ENCODE measurements around the gene TRIM44. TPM values are rescaled to one million over a fixed set of nuclear protein-coding genes. Genes with fewer than 3 reads are reported as not detected.

The TRIM44 gene
- total and polyA plus RNA-seq, 4 donors, result 3.7 to 15.1 (median 10.4) TPM

DNA sequence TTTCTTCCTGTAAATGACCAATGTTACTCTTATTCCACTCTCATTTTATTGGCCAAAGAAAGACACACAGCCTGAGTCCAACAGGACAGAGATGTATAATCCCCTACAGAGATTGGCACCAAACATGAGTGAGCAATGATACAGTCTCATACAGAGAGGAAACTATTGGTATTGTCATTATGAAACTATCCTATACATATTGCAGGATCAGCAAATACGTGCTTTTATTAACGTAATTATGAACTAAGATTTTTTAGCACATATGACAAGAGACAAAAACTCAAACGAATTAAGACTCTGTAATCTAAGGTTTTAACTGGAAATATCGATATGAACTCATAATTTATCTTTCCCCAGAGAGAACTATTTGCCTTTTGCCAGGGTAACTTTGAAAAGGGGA, 182.0 kb downstream of the TRIM44 start:
- Histone ChIP-seq H3K4me1 (ENCODE audit: control insufficient read depth in 4 of 4, insufficient read depth in 4 of 4, low read length in 3 of 4) (peaks cover 0 to 8% (median 2%) of the 10 kb centered on the region in 4 donors), H3K4me3 (ENCODE audit: low read depth in 1 of 3, low read length in 3 of 3) (no peak overlapping the region), H3K9ac (ENCODE audit: low read depth in 1 of 2, low read length in 2 of 2) (no peak overlapping the region), H3K36me3 (ENCODE audit: control insufficient read depth in 4 of 4, insufficient read depth in 3 of 4, low read depth in 1 of 4, low read length in 3 of 4) (no peaks in the 10 kb centered on the region), H3K27ac (ENCODE audit: low read depth in 1 of 2, low read length in 2 of 2) (no peak overlapping the region), H3K9me3 (ENCODE audit: control insufficient read depth in 4 of 4, low read length in 3 of 4) (no peaks in the 10 kb centered on the region), H3K27me3 (ENCODE audit: control insufficient read depth in 4 of 4, insufficient read depth in 4 of 4, low read length in 3 of 4) (no peaks in the 10 kb centered on the region)
- DNase-seq (ENCODE audit: low spot score), result no peak
- no peak for TF ChIP-seq RXRA (IDR thresholded peaks at IDR 0.05)
- TF ChIP-seq NR2F2 (IDR thresholded peaks at IDR 0.05), result no peak
- no peak for TF ChIP-seq FOXA1 (IDR thresholded peaks at IDR 0.05)
- TF ChIP-seq YY1 (IDR thresholded peaks at IDR 0.05), result no peak
- no peak for TF ChIP-seq HNF4A (conservative IDR thresholded peaks at IDR 0.05)
- TF ChIP-seq TAF1 (conservative IDR thresholded peaks at IDR 0.05), result no peak
- no peak for TF ChIP-seq JUND (IDR thresholded peaks at IDR 0.05)
- TF ChIP-seq ZBTB33 (IDR thresholded peaks at IDR 0.05), result no peak
- no peak for TF ChIP-seq RAD21 (IDR thresholded peaks at IDR 0.05)
- TF ChIP-seq, protein P1, sequence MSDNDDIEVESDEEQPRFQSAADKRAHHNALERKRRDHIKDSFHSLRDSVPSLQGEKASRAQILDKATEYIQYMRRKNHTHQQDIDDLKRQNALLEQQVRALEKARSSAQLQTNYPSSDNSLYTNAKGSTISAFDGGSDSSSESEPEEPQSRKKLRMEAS (IDR thresholded peaks at IDR 0.05), result no peak
- WGBS, result 34% methylated on average over 4 of the region's 4 CpGs

DNA sequence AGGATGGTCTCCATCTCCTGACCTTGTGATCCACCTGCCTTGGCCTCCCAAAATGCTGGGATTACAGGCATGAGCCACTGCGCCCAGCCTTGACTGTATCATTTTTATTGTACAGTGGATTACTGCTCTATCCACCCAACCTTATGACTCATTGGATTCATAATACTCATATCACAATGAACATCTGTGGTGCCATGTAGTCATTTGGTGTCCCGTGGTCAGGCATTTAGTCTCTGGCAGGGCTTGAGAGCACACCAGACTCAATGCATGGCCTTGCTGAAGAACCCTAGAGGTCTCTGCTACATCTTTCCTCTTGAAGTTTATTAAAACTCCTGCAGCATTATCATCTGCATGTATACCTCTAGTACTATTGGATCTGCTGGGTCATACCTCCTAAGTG, 183.3 kb downstream of the TRIM44 start:
- H3K36me3 ChIP-seq (ENCODE audit: control insufficient read depth in 4 of 4, insufficient read depth in 3 of 4, low read depth in 1 of 4, low read length in 3 of 4), result no peaks in the 10 kb centered on the region
- 89% methylated on average over 2 of the region's 2 CpGs for WGBS
- no peaks in the 10 kb centered on the region for H3K27me3 ChIP-seq (ENCODE audit: control insufficient read depth in 4 of 4, insufficient read depth in 4 of 4, low read length in 3 of 4)
- no peak for DNase-seq (ENCODE audit: low spot score)
- no peak overlapping the region for H3K9ac ChIP-seq (ENCODE audit: low read depth in 1 of 2, low read length in 2 of 2)
- TF ChIP-seq JUND (IDR thresholded peaks at IDR 0.05) (no peak), YY1 (IDR thresholded peaks at IDR 0.05) (no peak), REST (IDR thresholded peaks at IDR 0.05) (no peak), HNF4A (conservative IDR thresholded peaks at IDR 0.05) (no peak), FOXA2 (IDR thresholded peaks at IDR 0.05) (no peak), FOXA1 (IDR thresholded peaks at IDR 0.05) (no peak), EGR1 (IDR thresholded peaks at IDR 0.05; ENCODE audit: low read depth in 2 of 2) (no peak), GABPA (IDR thresholded peaks at IDR 0.05 in 1 of 2, conservative IDR thresholded peaks at IDR 0.05 in 1 of 2) (no peak), NR2F2 (IDR thresholded peaks at IDR 0.05) (no peak), SP1 (IDR thresholded peaks at IDR 0.05) (no peak), TAF1 (conservative IDR thresholded peaks at IDR 0.05) (no peak), ZBTB33 (IDR thresholded peaks at IDR 0.05) (no peak), RXRA (IDR thresholded peaks at IDR 0.05) (no peak), ATF3 (IDR thresholded peaks at IDR 0.05) (no peak), RAD21 (IDR thresholded peaks at IDR 0.05) (no peak), HNF4G (IDR thresholded peaks at IDR 0.05) (no peak)
- TF ChIP-seq, protein P1 (IDR thresholded peaks at IDR 0.05), result no peak
- TF ChIP-seq, protein P2, sequence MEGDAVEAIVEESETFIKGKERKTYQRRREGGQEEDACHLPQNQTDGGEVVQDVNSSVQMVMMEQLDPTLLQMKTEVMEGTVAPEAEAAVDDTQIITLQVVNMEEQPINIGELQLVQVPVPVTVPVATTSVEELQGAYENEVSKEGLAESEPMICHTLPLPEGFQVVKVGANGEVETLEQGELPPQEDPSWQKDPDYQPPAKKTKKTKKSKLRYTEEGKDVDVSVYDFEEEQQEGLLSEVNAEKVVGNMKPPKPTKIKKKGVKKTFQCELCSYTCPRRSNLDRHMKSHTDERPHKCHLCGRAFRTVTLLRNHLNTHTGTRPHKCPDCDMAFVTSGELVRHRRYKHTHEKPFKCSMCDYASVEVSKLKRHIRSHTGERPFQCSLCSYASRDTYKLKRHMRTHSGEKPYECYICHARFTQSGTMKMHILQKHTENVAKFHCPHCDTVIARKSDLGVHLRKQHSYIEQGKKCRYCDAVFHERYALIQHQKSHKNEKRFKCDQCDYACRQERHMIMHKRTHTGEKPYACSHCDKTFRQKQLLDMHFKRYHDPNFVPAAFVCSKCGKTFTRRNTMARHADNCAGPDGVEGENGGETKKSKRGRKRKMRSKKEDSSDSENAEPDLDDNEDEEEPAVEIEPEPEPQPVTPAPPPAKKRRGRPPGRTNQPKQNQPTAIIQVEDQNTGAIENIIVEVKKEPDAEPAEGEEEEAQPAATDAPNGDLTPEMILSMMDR (IDR thresholded peaks at IDR 0.05; ENCODE audit: low read depth, low read length, missing input control), result no peak
- no peak overlapping the region for H3K27ac ChIP-seq (ENCODE audit: low read depth in 1 of 2, low read length in 2 of 2)
- H3K4me3 ChIP-seq (ENCODE audit: low read depth in 1 of 3, low read length in 3 of 3), result no peak overlapping the region
- H3K4me1 ChIP-seq (ENCODE audit: control insufficient read depth in 4 of 4, insufficient read depth in 4 of 4, low read length in 3 of 4), result peaks cover 0 to 8% (median 2%) of the 10 kb centered on the region in 4 donors
- H3K9me3 ChIP-seq (ENCODE audit: control insufficient read depth in 4 of 4, low read length in 3 of 4), result no peaks in the 10 kb centered on the region
